K562 (cell line): ENCODE data around the gene DALRD3. TPM values are rescaled to one million over a fixed set of nuclear protein-coding genes. Genes with fewer than 3 reads are reported as not detected.

Experiments
- ELF2 ChIP-seq: fragments of 250-450 bp; sonication (Bioruptor Pico); IDR thresholded peaks from 2 replicates; pipeline ENCODE4 v1.5.0; 2021; ENCODE audit warnings: mild to moderate bottlenecking
- MGA ChIP-seq: fragments of 450-650 bp; IDR thresholded peaks from 2 replicates; pipeline ENCODE4 v1.6.1; 2016; ENCODE audit warnings: mild to moderate bottlenecking, moderate library complexity
- ZNF830 ChIP-seq: fragments of 250-450 bp; sonication (Bioruptor Pico); IDR thresholded peaks from 2 replicates; pipeline ENCODE4 v1.5.0; 2021; ENCODE audit warnings: mild to moderate bottlenecking
- polyA plus RNA-seq, 8 experiments: library from polyadenylated mRNA; depleted of rRNA in 4 of 8; stranded (reverse) in 5 of 8; unstranded in 3 of 8; fragments of >200 nt; fragmentation: Nextera tagmentation in 2 of 8; fragmentation: Illumina TruSeq in 1 of 8; extraction: Ambion mirVana in 2 of 8; extraction: Trizol in 1 of 8; gene quantifications; 2 replicates each; pipeline versions ENCODE4 v1.2.1 to v1.2.3, GENCODE V29; 2011 to 2014; ENCODE audit warnings: inconsistent platforms in 1 of 8, missing spikeins in 1 of 8
- total RNA-seq, 7 experiments: library from RNA; depleted of rRNA in 6 of 7; stranded (reverse); fragments of >200 nt in 6 of 7; fragmentation: Illumina TruSeq in 2 of 7; extraction: Trizol in 2 of 7; gene quantifications; 2 replicates each; pipeline versions ENCODE4 v1.2.1 to v1.2.3, GENCODE V29; 2011 to 2021; ENCODE audit warnings: low replicate concordance in 1 of 7
- TF ChIP-seq, protein P1 (sequence below): fragments of 200-600 bp; sonication (generic); IDR thresholded peaks from one replicate; pipeline ENCODE4 v1.6.1; 2012; ENCODE audit warnings: mild to moderate bottlenecking, low read depth, low read length, inconsistent platforms

DALRD3 gene
- total and polyA plus RNA-seq, 9 of the 15 experiments (the other 6 are each of a cell fraction or from before 2014, with no cell fraction given) = 6.6 to 31.3 (median 14.4) TPM

GRCh38 chr3:49007068-49007770 lies 11.2 kb downstream of the DALRD3 start, which contains the start of gene WDR6 (continued):
- TF ChIP-seq MGA = peak; percentile 91
- TF ChIP-seq ELF2 (CRISPR knock-in tag) = no peak
- TF ChIP-seq, protein P1, sequence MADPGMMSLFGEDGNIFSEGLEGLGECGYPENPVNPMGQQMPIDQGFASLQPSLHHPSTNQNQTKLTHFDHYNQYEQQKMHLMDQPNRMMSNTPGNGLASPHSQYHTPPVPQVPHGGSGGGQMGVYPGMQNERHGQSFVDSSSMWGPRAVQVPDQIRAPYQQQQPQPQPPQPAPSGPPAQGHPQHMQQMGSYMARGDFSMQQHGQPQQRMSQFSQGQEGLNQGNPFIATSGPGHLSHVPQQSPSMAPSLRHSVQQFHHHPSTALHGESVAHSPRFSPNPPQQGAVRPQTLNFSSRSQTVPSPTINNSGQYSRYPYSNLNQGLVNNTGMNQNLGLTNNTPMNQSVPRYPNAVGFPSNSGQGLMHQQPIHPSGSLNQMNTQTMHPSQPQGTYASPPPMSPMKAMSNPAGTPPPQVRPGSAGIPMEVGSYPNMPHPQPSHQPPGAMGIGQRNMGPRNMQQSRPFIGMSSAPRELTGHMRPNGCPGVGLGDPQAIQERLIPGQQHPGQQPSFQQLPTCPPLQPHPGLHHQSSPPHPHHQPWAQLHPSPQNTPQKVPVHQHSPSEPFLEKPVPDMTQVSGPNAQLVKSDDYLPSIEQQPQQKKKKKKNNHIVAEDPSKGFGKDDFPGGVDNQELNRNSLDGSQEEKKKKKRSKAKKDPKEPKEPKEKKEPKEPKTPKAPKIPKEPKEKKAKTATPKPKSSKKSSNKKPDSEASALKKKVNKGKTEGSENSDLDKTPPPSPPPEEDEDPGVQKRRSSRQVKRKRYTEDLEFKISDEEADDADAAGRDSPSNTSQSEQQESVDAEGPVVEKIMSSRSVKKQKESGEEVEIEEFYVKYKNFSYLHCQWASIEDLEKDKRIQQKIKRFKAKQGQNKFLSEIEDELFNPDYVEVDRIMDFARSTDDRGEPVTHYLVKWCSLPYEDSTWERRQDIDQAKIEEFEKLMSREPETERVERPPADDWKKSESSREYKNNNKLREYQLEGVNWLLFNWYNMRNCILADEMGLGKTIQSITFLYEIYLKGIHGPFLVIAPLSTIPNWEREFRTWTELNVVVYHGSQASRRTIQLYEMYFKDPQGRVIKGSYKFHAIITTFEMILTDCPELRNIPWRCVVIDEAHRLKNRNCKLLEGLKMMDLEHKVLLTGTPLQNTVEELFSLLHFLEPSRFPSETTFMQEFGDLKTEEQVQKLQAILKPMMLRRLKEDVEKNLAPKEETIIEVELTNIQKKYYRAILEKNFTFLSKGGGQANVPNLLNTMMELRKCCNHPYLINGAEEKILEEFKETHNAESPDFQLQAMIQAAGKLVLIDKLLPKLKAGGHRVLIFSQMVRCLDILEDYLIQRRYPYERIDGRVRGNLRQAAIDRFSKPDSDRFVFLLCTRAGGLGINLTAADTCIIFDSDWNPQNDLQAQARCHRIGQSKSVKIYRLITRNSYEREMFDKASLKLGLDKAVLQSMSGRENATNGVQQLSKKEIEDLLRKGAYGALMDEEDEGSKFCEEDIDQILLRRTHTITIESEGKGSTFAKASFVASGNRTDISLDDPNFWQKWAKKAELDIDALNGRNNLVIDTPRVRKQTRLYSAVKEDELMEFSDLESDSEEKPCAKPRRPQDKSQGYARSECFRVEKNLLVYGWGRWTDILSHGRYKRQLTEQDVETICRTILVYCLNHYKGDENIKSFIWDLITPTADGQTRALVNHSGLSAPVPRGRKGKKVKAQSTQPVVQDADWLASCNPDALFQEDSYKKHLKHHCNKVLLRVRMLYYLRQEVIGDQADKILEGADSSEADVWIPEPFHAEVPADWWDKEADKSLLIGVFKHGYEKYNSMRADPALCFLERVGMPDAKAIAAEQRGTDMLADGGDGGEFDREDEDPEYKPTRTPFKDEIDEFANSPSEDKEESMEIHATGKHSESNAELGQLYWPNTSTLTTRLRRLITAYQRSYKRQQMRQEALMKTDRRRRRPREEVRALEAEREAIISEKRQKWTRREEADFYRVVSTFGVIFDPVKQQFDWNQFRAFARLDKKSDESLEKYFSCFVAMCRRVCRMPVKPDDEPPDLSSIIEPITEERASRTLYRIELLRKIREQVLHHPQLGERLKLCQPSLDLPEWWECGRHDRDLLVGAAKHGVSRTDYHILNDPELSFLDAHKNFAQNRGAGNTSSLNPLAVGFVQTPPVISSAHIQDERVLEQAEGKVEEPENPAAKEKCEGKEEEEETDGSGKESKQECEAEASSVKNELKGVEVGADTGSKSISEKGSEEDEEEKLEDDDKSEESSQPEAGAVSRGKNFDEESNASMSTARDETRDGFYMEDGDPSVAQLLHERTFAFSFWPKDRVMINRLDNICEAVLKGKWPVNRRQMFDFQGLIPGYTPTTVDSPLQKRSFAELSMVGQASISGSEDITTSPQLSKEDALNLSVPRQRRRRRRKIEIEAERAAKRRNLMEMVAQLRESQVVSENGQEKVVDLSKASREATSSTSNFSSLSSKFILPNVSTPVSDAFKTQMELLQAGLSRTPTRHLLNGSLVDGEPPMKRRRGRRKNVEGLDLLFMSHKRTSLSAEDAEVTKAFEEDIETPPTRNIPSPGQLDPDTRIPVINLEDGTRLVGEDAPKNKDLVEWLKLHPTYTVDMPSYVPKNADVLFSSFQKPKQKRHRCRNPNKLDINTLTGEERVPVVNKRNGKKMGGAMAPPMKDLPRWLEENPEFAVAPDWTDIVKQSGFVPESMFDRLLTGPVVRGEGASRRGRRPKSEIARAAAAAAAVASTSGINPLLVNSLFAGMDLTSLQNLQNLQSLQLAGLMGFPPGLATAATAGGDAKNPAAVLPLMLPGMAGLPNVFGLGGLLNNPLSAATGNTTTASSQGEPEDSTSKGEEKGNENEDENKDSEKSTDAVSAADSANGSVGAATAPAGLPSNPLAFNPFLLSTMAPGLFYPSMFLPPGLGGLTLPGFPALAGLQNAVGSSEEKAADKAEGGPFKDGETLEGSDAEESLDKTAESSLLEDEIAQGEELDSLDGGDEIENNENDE = no peak
- TF ChIP-seq ZNF830 (CRISPR knock-in tag) = no peak
